Colonic mucosa (tissue), 4 donors: ENCODE results near the gene TIMP2. TPM values are rescaled to one million over a fixed set of nuclear protein-coding genes. Genes with fewer than 3 reads are reported as not detected.

Source experiments
- DNase-seq: peaks from one replicate; pipeline ENCODE4 v3.0.0-alpha.2; 2020
- H3K27ac ChIP-seq: fragments of 200-600 bp; one replicate; pipeline ENCODE4 v1.8.0; 2021
- H3K27me3 ChIP-seq: fragments of 200-600 bp; one replicate; pipeline ENCODE4 v1.8.0; 2021
- H3K36me3 ChIP-seq: fragments of 200-600 bp; one replicate; pipeline ENCODE4 v1.8.0; 2021
- H3K4me1 ChIP-seq: fragments of 200-600 bp; one replicate; pipeline ENCODE4 v1.8.0; 2021; ENCODE audit warnings: mild to moderate bottlenecking
- H3K4me3 ChIP-seq: fragments of 200-600 bp; one replicate; pipeline ENCODE4 v1.8.0; 2021
- H3K9ac ChIP-seq, 2 donors: one replicate each; pipeline ENCODE4 v1.7.0; 2013; ENCODE audit warnings: control low read depth in 2 of 2, low read depth in 2 of 2, low read length in 2 of 2
- H3K9me3 ChIP-seq: fragments of 200-600 bp; one replicate; pipeline ENCODE4 v1.8.0; 2021
- CTCF ChIP-seq: fragments of 200-600 bp; IDR thresholded peaks from one replicate; pipeline ENCODE4 v1.8.0; 2022; ENCODE audit warnings: antibody characterized with exemption, mild to moderate bottlenecking
- intact Hi-C: fragments of 100-400 bp; cut with DNase I; formaldehyde crosslinking; loops from one replicate; pipeline ENCODE4 v1.14.1; 2022
- total RNA-seq, 2 donors: library from RNA; stranded (reverse); fragmentation: NEBNext Ultra II Directional in 1 of 2; extraction: Animal tissue kit (Norgen Biotek cat#: 25700) in 1 of 2; gene quantifications; one replicate each; pipeline ENCODE4 v1.2.1, GENCODE V29; 2021
- donor health status: healthy.
- donor health status: DM: no; HTN: no; CAD: no.
- donor health status: DM: no; HTN: no; CAD: no.

Gene TIMP2
- total RNA-seq, 2 donors from 2014 or later = 42.8 to 86.1 TPM

- Histone ChIP-seq H3K36me3 (peaks cover 13% of the 10 kb centered on the region), H3K9ac (no peak overlapping the region), H3K9me3 (no peaks in the 10 kb centered on the region), H3K27me3 (no peaks in the 10 kb centered on the region), H3K27ac (no peak overlapping the region), H3K4me3 (no peak overlapping the region), H3K4me1 (no peaks in the 10 kb centered on the region)
- TF ChIP-seq CTCF = no peak
- DNase-seq = no peak
- intact Hi-C loops = no loop called here
Observed at GRCh38 chr17:78829477-78829876, 95.7 kb downstream of the TIMP2 start.

- no peaks in the 10 kb centered on the region for H3K4me1 ChIP-seq
- no peak for DNase-seq
- peaks cover 18% of the 10 kb centered on the region for H3K36me3 ChIP-seq
- no peak overlapping the region for H3K4me3 ChIP-seq
- H3K27me3 ChIP-seq = no peaks in the 10 kb centered on the region
- H3K9ac ChIP-seq = no peak overlapping the region
- no peak for TF ChIP-seq CTCF
- intact Hi-C loops = no loop called here
- H3K27ac ChIP-seq = no peak overlapping the region
- H3K9me3 ChIP-seq = no peaks in the 10 kb centered on the region
Observed at GRCh38 chr17:78828470-78829185, 96.6 kb downstream of the TIMP2 start.

GRCh38 chr17:78826836-78827509, 98.2 kb downstream of the TIMP2 start:
- H3K27me3 ChIP-seq = no peaks in the 10 kb centered on the region
- no peak for TF ChIP-seq CTCF
- no peak overlapping the region for H3K4me3 ChIP-seq
- H3K36me3 ChIP-seq = peaks cover 13% of the 10 kb centered on the region
- H3K4me1 ChIP-seq = no peaks in the 10 kb centered on the region
- H3K9ac ChIP-seq = no peak overlapping the region
- intact Hi-C loops = no loop called here
- no peak for DNase-seq
- no peak overlapping the region for H3K27ac ChIP-seq
- H3K9me3 ChIP-seq = no peaks in the 10 kb centered on the region

- Histone ChIP-seq H3K4me1 (no peaks in the 10 kb centered on the region), H3K9me3 (no peaks in the 10 kb centered on the region), H3K4me3 (no peak overlapping the region), H3K27me3 (no peaks in the 10 kb centered on the region), H3K9ac (no peak overlapping the region), H3K36me3 (peaks cover 13% of the 10 kb centered on the region), H3K27ac (no peak overlapping the region)
- no peak for TF ChIP-seq CTCF
- no peak for DNase-seq
- intact Hi-C loops = no loop called here
Observed at GRCh38 chr17:78826421-78826820, 98.8 kb downstream of the TIMP2 start.

GRCh38 chr17:78825696-78826095, 99.5 kb downstream of the TIMP2 start:
- Histone ChIP-seq H3K27ac (no peak overlapping the region), H3K36me3 (peaks cover 13% of the 10 kb centered on the region), H3K9ac (no peak overlapping the region), H3K4me3 (no peak overlapping the region), H3K9me3 (no peaks in the 10 kb centered on the region), H3K27me3 (no peaks in the 10 kb centered on the region), H3K4me1 (no peaks in the 10 kb centered on the region)
- intact Hi-C loops = no loop called here
- no peak for DNase-seq
- TF ChIP-seq CTCF = no peak
